Measurements from ENCODE around the gene KCNQ1OT1.

The KCNQ1OT1 gene

GRCh38 chr11:2677127-2677526 lies 22.7 kb downstream of the KCNQ1OT1 start:
- peak; percentile 58 for DNase-seq (ENCODE audit: low read depth)

GRCh38 chr11:2675540-2675939 lies 24.3 kb downstream of the KCNQ1OT1 start:
- DNase-seq (ENCODE audit: low read depth) = no peak
- TF ChIP-seq MYC (IDR thresholded peaks at IDR 0.05; ENCODE audit: low read depth, low read length) (no peak), POLR2A (IDR thresholded peaks at IDR 0.05; ENCODE audit: extremely low read depth, insufficient read length) (no peak), MAX (IDR thresholded peaks at IDR 0.05; ENCODE audit: low read depth, low read length) (no peak), CTCF (IDR thresholded peaks at IDR 0.05; ENCODE audit: low read depth, low read length) (no peak)
- no peak overlapping the region for H3K4me3 ChIP-seq (ENCODE audit: low read depth, low read length)

More at GRCh38 chr11:2677127-2677526, 22.7 kb downstream of the KCNQ1OT1 start:
- H3K4me3 ChIP-seq (ENCODE audit: low read depth, low read length) = no peak overlapping the region
- no peak for TF ChIP-seq MAX (IDR thresholded peaks at IDR 0.05; ENCODE audit: low read depth, low read length)
- TF ChIP-seq MYC (IDR thresholded peaks at IDR 0.05; ENCODE audit: low read depth, low read length) = no peak
- no peak for TF ChIP-seq CTCF (IDR thresholded peaks at IDR 0.05; ENCODE audit: low read depth, low read length)
- TF ChIP-seq POLR2A (IDR thresholded peaks at IDR 0.05; ENCODE audit: extremely low read depth, insufficient read length) = no peak

- DNase-seq (ENCODE audit: low read depth) = no peak
- TF ChIP-seq MYC (IDR thresholded peaks at IDR 0.05; ENCODE audit: low read depth, low read length) (no peak), MAX (IDR thresholded peaks at IDR 0.05; ENCODE audit: low read depth, low read length) (no peak), POLR2A (IDR thresholded peaks at IDR 0.05; ENCODE audit: extremely low read depth, insufficient read length) (no peak), CTCF (IDR thresholded peaks at IDR 0.05; ENCODE audit: low read depth, low read length) (no peak)
- no peak overlapping the region for H3K4me3 ChIP-seq (ENCODE audit: low read depth, low read length)
Measured at GRCh38 chr11:2674658-2675131, 25.1 kb downstream of the KCNQ1OT1 start.

- no peak overlapping the region for H3K4me3 ChIP-seq (ENCODE audit: low read depth, low read length)
- no peak for DNase-seq (ENCODE audit: low read depth)
- TF ChIP-seq MYC (IDR thresholded peaks at IDR 0.05; ENCODE audit: low read depth, low read length) (no peak), MAX (IDR thresholded peaks at IDR 0.05; ENCODE audit: low read depth, low read length) (no peak), POLR2A (IDR thresholded peaks at IDR 0.05; ENCODE audit: extremely low read depth, insufficient read length) (no peak)
Measured at GRCh38 chr11:2673871-2674471, 25.8 kb downstream of the KCNQ1OT1 start.

GRCh38 chr11:2673250-2673610 lies 26.6 kb downstream of the KCNQ1OT1 start:
- TF ChIP-seq POLR2A (IDR thresholded peaks at IDR 0.05; ENCODE audit: extremely low read depth, insufficient read length) (no peak), MYC (IDR thresholded peaks at IDR 0.05; ENCODE audit: low read depth, low read length) (no peak), CTCF (IDR thresholded peaks at IDR 0.05; ENCODE audit: low read depth, low read length) (no peak)
- DNase-seq (ENCODE audit: low read depth) = no peak
- no peak overlapping the region for H3K4me3 ChIP-seq (ENCODE audit: low read depth, low read length)

- TF ChIP-seq POLR2A (IDR thresholded peaks at IDR 0.05; ENCODE audit: extremely low read depth, insufficient read length) = no peak
- TF ChIP-seq MAX (IDR thresholded peaks at IDR 0.05; ENCODE audit: low read depth, low read length) = no peak
- TF ChIP-seq MYC (IDR thresholded peaks at IDR 0.05; ENCODE audit: low read depth, low read length) = no peak
- TF ChIP-seq CTCF (IDR thresholded peaks at IDR 0.05; ENCODE audit: low read depth, low read length) = no peak
- DNase-seq (ENCODE audit: low read depth) = no peak
- H3K4me3 ChIP-seq (ENCODE audit: low read depth, low read length) = no peak overlapping the region
Measured at GRCh38 chr11:2672553-2673249, 27.1 kb downstream of the KCNQ1OT1 start.
